ENCODE measurements around the gene KLF11. TPM values are rescaled to one million over a fixed set of nuclear protein-coding genes. Genes with fewer than 3 reads are reported as not detected.

KLF11 gene
- total RNA-seq, 4 donors from 2014 or later, result 20.1 to 57.2 (median 33.6) TPM

DNA sequence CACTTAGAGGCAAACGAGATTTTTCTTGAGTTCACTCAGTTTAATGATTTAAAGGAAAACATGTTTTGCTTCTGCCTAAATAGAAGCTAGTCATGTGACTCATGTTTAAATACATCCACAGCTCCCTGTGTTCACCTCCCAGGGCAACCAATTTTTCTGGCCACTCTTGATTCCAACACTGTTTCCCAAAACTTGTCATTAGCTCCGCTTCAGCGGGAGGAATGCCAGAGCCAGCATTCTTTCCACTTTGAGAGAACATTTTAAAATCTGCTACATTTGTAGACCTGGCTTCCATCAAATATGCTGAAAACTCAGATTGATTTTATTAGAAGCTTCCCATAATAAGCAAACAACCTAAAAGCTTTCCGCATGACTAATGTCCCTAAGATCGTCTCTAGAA, 39.7 kb downstream of the KLF11 start:
- WGBS, 2 donors (ENCODE audit: low coverage in 1 of 2), result 21 to 26% methylated on average over 4 to 5 of the region's 5 CpGs
- H3K4me1 ChIP-seq, result peaks cover 0 to 47% (median 7%) of the 10 kb centered on the region in 3 donors
- H3K36me3 ChIP-seq, result no peaks in the 10 kb centered on the region
- TF ChIP-seq POLR2A (IDR thresholded peaks at IDR 0.05), result no peak
- TF ChIP-seq POLR2AphosphoS5 (IDR thresholded peaks at IDR 0.05), result peak; percentile 46
- H3K9me3 ChIP-seq, result no peaks in the 10 kb centered on the region
- H3K4me3 ChIP-seq, result no peak overlapping the region
- H3K27me3 ChIP-seq, result peaks cover 7% of the 10 kb centered on the region
- ATAC-seq, result no peak
- H3K27ac ChIP-seq, result peak overlapping the region in 3 of 4 donors; percentile 8 to 45 (median 39)

DNA sequence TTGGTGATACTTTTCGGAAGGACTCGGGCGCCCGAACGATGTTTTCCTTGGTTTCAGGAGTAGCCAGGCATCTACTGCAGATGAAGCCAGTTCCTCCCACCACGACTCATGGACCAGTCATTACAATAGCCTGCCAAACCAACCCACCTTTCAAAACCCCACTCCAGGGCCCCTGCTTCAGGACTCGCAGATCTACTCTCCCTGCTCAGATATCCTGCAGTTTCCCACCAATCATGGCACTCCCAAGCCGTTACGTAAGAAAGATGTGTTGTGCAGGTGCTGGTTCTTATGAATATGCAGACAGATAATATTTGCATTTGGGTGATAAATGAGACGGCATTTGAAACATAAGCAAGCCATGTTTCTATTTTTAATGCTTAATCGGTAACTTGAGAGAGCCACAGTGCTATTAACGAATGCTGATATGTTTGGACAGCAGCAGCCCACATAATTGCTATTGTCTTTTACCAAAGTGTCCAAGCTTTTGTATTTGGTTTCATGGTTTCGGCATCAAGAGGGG, 40.4 kb downstream of the KLF11 start:
- no peak for ATAC-seq
- TF ChIP-seq POLR2A (IDR thresholded peaks at IDR 0.05) (no peak), POLR2AphosphoS5 (IDR thresholded peaks at IDR 0.05) (no peak), EP300 (IDR thresholded peaks at IDR 0.05) (no peak)
- TF ChIP-seq, protein P1, sequence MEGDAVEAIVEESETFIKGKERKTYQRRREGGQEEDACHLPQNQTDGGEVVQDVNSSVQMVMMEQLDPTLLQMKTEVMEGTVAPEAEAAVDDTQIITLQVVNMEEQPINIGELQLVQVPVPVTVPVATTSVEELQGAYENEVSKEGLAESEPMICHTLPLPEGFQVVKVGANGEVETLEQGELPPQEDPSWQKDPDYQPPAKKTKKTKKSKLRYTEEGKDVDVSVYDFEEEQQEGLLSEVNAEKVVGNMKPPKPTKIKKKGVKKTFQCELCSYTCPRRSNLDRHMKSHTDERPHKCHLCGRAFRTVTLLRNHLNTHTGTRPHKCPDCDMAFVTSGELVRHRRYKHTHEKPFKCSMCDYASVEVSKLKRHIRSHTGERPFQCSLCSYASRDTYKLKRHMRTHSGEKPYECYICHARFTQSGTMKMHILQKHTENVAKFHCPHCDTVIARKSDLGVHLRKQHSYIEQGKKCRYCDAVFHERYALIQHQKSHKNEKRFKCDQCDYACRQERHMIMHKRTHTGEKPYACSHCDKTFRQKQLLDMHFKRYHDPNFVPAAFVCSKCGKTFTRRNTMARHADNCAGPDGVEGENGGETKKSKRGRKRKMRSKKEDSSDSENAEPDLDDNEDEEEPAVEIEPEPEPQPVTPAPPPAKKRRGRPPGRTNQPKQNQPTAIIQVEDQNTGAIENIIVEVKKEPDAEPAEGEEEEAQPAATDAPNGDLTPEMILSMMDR (IDR thresholded peaks at IDR 0.05), result no peak
- Histone ChIP-seq H3K36me3 (no peaks in the 10 kb centered on the region), H3K27ac (peak overlapping the region in 3 of 4 donors; percentile 8 to 45 (median 39)), H3K4me3 (no peak overlapping the region), H3K9me3 (no peaks in the 10 kb centered on the region), H3K4me1 (peaks cover 0 to 40% (median 7%) of the 10 kb centered on the region in 3 donors), H3K27me3 (peaks cover 7% of the 10 kb centered on the region)
- WGBS, 2 donors (ENCODE audit: low coverage in 1 of 2), result 14 to 68% methylated on average over 4 to 13 of the region's 13 CpGs

DNA sequence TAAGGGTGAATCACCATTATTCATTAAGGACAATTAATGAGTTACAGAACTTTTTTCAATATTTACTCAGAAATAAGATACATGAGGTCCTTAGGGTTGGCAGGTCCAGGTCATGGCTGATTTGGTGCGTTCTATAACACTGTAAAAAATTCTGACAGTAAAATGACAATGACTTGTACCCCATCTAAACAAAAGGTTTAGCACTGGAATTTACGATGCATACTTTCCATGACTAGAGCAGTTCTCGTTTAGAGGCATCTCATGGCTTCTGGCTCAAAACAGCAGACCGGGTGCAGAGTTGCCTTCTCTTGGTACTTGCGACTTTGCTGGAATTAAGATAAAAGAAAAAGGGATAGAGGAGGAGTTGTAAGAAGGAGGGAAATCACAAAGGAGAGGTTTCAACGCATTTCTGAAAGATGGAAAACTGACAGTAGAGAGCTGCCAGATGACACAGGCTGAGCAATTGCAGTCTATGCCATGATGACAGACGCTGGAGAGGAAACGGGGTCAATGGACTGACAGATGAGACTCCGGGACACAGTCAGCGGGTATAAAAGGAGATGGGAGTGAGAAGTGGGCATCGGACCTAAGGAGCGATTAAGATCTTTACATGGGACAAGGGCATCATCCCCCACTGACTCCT, 41.0 kb downstream of the KLF11 start:
- Histone ChIP-seq H3K4me1 (peaks cover 0 to 34% (median 7%) of the 10 kb centered on the region in 3 donors), H3K4me3 (no peak overlapping the region), H3K9me3 (no peaks in the 10 kb centered on the region), H3K27me3 (peaks cover 7% of the 10 kb centered on the region), H3K36me3 (no peaks in the 10 kb centered on the region), H3K27ac (no peak overlapping the region)
- 62 to 75% methylated on average over 11 of the region's 12 CpGs for WGBS, 2 donors (ENCODE audit: low coverage in 1 of 2)
- no peak for ATAC-seq
- TF ChIP-seq, protein P1 (IDR thresholded peaks at IDR 0.05), result no peak
- TF ChIP-seq POLR2AphosphoS5 (IDR thresholded peaks at IDR 0.05) (no peak), EP300 (IDR thresholded peaks at IDR 0.05) (no peak), POLR2A (IDR thresholded peaks at IDR 0.05) (no peak)

DNA sequence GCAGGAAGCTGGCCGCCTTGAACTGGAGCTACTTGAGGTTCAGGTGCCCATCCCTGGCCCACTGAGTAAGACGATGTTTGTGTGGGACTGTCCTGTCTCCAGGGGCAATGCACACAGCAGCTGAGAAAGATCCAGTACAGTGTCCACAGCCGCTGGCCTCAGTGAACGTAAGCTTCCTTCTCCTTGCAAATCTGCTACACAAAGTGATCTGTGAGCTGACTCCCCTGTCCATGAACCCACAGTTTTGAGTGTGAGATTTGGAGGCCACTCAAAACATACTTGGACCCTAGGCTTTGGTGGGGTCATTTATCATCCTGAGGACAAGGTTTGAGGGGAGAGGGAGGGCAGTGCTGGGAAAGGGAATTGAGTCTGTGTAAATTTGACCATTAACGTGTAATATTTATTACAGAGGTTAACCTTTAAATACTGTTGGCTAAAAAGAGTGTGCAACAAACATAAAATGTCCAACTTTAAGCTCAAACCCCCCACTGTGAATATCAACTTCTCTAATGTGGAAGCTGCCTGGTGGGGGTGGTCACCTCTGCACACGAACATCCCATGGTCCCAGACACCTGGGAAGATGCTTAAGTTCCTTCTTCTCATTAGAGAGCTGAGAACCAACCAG, 41.8 kb downstream of the KLF11 start:
- Histone ChIP-seq H3K27me3 (peaks cover 6% of the 10 kb centered on the region), H3K4me1 (peaks cover 0 to 28% (median 7%) of the 10 kb centered on the region in 3 donors), H3K36me3 (no peaks in the 10 kb centered on the region), H3K4me3 (no peak overlapping the region), H3K9me3 (no peaks in the 10 kb centered on the region), H3K27ac (no peak overlapping the region)
- no peak for ATAC-seq
- 66 to 80% methylated on average over 3 to 4 of the region's 6 CpGs for WGBS, 2 donors (ENCODE audit: low coverage in 1 of 2)
- no peak for TF ChIP-seq EP300 (IDR thresholded peaks at IDR 0.05)

DNA sequence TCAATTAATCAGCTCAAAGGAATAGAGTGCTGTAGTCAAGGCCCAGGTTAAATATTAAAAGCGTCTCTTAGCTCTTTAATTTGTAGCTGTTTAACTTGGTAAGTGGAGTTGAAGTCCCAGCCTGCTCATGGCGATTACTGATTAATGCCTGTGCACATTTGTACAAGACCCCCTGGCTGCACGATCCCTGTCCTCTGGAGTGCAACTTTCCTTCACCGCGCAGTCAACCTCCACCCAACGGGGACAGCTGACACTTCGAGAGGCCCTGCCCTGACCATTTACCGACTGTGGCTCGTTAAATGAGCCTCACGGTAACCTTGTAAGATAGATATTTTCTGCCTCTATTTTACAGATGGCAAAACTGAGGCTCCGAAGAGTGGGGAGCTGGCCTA, 42.3 kb downstream of the KLF11 start:
- Histone ChIP-seq H3K36me3 (no peaks in the 10 kb centered on the region), H3K9me3 (no peaks in the 10 kb centered on the region), H3K4me3 (no peak overlapping the region), H3K27me3 (peaks cover 1% of the 10 kb centered on the region), H3K27ac (no peak overlapping the region), H3K4me1 (peaks cover 0 to 23% (median 7%) of the 10 kb centered on the region in 3 donors)
- WGBS, 2 donors (ENCODE audit: low coverage in 1 of 2), result 82 to 100% methylated on average over 1 to 5 of the region's 11 CpGs
- ATAC-seq, result no peak
- no peak for TF ChIP-seq POLR2A (IDR thresholded peaks at IDR 0.05)
- no peak for TF ChIP-seq EP300 (IDR thresholded peaks at IDR 0.05)
- TF ChIP-seq, protein P1 (IDR thresholded peaks at IDR 0.05), result no peak
- TF ChIP-seq POLR2AphosphoS5 (IDR thresholded peaks at IDR 0.05), result no peak

Data from gastroesophageal sphincter (tissue), 4 donors.